GM19099 (cell line): ENCODE data around the gene GABRP.

ENCODE experiments used
- POLR2A ChIP-seq: IDR thresholded peaks from 3 replicates; pipeline ENCODE4 v1.6.1; 2011; ENCODE audit warnings: low read depth; ENCODE audit not compliant: insufficient read length; ENCODE audit errors: extremely low read depth

Gene GABRP

GRCh38 chr5:170819824-170820223, 36.3 kb downstream of the GABRP start:
- no peak for TF ChIP-seq POLR2A

- no peak for TF ChIP-seq POLR2A
Observed at GRCh38 chr5:170821257-170821800, 37.8 kb downstream of the GABRP start.

DNA sequence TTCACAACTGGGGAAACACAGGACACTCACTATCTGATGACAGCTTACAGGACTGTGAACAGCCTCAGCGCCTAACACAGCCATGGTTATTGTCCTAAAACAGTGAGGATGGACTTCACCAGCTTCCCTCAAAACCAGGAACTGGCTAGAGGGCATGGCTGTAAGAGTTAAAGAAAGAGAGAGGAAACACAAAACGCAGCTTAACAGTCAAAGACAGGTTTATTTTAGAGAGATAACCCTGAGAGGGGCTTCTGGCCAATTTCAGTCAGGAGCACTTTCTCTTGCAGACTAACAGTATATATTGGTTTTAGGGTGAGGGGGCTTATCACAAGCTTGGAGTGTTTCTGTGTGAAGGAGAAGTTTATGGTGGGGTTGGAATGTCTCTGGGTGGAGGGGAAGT, 42.6 kb downstream of the GABRP start:
- TF ChIP-seq POLR2A = no peak

DNA sequence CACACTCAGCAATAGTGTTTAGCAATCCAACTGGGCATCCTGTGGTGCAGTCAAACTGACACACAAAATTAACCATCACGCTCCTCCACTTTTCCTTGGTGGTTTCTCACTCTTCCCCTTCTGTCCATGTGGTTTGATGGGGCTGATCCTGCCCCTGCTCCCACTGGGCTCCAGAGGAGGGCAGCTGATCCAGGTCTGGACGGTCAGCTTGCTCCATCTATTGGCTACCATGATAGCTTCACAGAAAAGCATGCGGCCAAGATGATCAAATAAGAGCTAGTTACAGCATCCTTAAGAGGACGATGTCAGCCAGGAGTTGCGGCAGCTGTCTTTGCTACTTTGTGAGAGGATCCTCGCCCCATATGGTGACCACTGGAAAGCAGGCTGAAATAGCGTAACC, 48.7 kb downstream of the GABRP start:
- TF ChIP-seq POLR2A = no peak

- TF ChIP-seq POLR2A = no peak
Observed at GRCh38 chr5:170836226-170836625, 52.7 kb downstream of the GABRP start.

DNA sequence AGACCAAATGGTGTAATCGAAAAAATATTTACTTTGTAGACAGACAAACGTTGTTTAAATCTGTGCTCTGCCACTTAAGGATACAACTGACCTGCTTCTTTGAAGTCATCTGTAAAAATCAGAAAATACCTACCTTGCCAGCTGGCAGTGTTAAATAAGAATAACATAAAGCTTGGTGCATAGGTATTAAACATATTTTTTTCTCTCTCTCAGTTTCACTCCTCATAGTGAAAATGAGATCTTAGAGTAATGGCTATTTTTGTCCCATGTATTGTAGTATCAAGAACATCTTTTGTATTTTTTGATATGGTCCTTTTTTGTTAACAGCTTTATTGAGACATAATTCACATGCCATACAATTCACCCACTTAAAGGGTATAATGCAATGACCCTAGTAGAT, 60.3 kb downstream of the GABRP start:
- no peak for TF ChIP-seq POLR2A

- TF ChIP-seq POLR2A = no peak
Observed at GRCh38 chr5:170844651-170845050, 61.1 kb downstream of the GABRP start.

DNA sequence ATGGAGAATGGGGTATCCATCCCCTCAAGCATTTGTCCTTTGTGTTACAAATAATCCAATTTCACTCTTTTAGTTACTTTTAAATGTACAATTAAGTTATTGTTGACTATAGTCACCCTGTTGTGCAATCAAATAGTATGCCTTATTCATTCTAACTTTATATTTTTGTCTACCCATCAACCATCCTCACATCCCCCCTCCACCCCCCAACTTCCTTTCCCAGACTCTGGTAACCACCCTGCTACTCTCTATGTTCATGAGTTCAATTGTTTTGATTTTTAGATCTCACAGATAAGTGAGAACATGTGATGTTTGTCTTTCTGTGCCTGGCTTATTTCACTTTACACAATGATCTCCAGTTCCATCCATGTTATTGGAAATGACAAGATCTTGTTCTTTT, 62.9 kb downstream of the GABRP start:
- TF ChIP-seq POLR2A = no peak

DNA sequence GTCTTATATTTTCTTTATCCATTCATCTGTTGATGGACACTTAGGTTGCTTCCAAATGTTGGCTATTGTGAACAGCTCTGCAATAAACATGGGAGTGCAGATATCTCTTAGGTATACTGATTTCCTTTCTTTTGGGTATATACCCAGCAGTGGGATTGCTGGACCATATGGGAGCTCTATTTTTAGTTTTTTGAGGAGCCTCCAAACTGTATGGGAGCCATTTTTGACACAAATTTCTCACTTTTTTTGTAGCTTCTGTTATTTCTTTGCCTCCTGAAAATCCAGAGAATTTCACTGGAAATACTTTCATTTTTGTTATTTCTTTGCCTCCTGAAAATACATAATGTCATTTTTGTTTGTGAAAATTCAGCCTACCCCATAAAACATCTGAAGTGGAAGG, 63.3 kb downstream of the GABRP start:
- TF ChIP-seq POLR2A = no peak

DNA sequence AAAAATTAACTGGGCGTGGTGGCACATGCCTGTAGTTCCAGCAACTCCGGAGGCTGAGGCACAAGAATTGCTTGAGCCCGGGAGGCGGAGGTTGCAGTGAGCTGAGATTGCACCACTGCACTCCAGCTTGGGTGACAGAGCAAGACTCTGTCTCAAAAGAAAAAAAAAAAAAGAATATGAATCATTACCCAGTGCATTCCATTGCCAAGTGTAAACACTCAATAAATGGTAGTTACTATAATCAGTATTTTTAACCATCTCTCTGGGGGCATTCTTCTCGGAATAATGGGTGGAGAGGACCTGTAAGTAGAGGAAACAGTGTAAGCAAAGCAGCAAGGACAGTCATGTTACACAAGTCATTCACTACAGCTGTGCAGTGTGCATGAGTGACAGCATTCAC, 64.5 kb downstream of the GABRP start:
- TF ChIP-seq POLR2A = no peak

GRCh38 chr5:170849374-170849773, 65.8 kb downstream of the GABRP start:
- TF ChIP-seq POLR2A = no peak

DNA sequence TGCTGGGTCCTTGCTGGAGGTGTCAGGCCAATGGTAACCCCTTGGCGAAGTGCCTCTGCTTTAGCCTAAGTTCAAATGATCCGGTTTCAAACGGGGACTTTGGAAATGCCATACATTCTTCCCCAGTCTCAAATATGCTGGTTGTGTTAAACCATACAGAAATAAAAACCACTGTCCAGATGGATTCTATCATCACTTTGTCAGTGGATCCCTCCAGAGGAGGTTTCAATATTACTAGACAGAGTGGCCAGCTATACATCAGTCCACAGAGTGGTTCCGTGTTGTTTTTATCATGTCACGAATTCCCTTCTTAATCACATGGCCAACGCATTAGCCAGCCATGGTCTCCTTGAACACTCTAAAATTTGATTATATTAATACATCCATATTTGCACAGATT, 71.0 kb downstream of the GABRP start:
- TF ChIP-seq POLR2A = no peak

GRCh38 chr5:170857066-170857465, 73.5 kb downstream of the GABRP start:
- TF ChIP-seq POLR2A = no peak

DNA sequence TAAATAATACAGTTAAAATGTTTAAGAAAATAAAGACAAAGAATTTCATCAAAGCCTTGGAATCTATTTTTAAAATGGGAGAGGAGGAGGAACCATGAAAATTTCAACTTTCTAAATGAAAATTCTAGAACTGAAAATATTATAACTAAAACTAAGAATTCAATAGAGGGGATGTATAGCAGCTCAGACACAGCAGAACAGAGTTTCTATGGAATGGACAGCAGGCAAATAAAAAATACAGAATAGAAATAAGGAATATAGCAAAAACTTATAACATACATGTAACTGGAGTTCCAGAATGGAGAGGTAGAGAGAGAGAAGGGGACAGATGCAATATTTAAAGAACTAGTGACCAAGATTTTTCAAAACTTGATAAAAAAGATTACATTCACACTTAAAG, 76.9 kb downstream of the GABRP start:
- TF ChIP-seq POLR2A = no peak

DNA sequence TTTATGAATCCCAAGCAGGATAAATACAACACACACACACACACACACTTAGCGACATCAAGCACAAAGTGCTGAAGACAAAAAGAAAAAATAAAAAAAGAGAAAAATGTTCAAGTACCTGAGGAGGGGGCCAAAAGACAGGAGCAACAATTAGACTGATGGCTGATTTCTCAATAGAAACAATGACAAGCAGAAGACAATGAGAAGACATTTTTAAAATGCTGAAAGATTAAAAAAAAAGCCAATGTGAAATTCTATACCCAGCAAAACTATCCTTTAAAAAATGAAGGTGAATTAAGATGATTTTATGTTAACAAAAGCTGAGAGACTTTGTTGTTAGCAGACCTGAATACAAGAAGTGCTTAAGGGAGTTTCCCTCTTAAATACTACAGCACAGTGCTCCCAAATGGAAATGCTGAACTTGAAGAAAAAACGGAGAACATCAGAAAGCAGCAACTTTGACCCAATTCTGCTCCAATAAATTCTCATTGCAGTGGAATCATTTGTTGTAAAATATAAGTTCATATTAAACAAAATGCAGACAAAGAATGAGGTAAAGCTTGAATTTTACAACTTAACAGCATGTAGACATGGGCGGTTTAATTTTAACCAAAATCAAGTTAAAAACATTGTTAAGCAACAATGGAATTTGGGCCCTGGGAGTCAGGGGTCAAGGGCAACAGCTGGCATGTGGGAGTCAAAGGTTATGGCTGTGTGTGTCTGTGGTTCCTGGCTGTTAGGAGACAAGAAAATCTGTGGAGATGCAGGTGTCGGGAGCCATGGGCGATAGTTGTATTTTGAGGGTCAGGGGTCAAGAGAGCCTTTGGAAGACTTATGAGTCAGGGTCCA, 77.5 kb downstream of the GABRP start:
- TF ChIP-seq POLR2A = no peak

DNA sequence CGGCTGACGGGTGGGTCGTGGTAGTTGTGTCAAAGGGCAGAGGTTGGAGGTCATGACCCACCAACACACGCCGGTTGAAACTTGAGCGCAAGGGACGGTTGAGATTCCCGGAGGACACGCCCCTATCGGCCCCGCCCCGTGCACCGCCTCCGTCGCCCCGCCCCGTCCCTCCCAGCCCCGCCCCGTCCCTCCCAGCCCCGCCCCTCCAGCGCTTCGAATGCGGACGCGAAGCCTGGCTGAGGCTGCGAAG, 78.1 kb downstream of the GABRP start:
- no peak for TF ChIP-seq POLR2A
